Amygdala (tissue), 56 donors: Measurements from ENCODE around the gene PTCD2.
A peak's percentile ranks its signal among the peaks of the same experiment; 100 is the strongest.

Experiments
- DNase-seq, 56 donors: peaks; one replicate each; lab custom pipeline; 2025; lab: John Stamatoyannopoulos, UW

The PTCD2 gene

GRCh38 chr5:72319976-72320752 lies at the start of gene PTCD2, which contains the start of gene MRPS27:
Gene PTCD2, plus strand, starts transcription at chr5:72320373. Its CDS starts 10 bp downstream, at chr5:72320383.
Gene MRPS27, minus strand, starts transcription at chr5:72320240. Its CDS starts 19 bp downstream, at chr5:72320221.
- DNase-seq, result peak; percentile 40 to 97 (median 92)

- no peak for DNase-seq
Observed at GRCh38 chr5:72271702-72272101, 48.5 kb upstream of the PTCD2 start.

- DNase-seq, result no peak
Observed at GRCh38 chr5:72272398-72272797, 47.8 kb upstream of the PTCD2 start.

- DNase-seq, result no peak
Observed at GRCh38 chr5:72273547-72273946, 46.6 kb upstream of the PTCD2 start.

- DNase-seq, result no peak
Observed at GRCh38 chr5:72276219-72276752, 43.9 kb upstream of the PTCD2 start.

GRCh38 chr5:72280581-72281069 lies 39.5 kb upstream of the PTCD2 start:
- peak in 9 of 56 donors; percentile 3 to 52 (median 9) for DNase-seq

- DNase-seq, result no peak
Observed at GRCh38 chr5:72281430-72281763, 38.8 kb upstream of the PTCD2 start.

- DNase-seq, result no peak
Observed at GRCh38 chr5:72281764-72282499, 38.2 kb upstream of the PTCD2 start.

GRCh38 chr5:72282878-72283277 lies 37.3 kb upstream of the PTCD2 start:
- no peak for DNase-seq

- no peak for DNase-seq
Observed at GRCh38 chr5:72283358-72283757, 36.8 kb upstream of the PTCD2 start.

GRCh38 chr5:72284559-72285423 lies 35.4 kb upstream of the PTCD2 start:
- DNase-seq, result no peak

GRCh38 chr5:72285424-72285821 lies 34.8 kb upstream of the PTCD2 start:
- DNase-seq, result no peak

GRCh38 chr5:72286798-72287197 lies 33.4 kb upstream of the PTCD2 start:
- DNase-seq, result no peak

- peak in 10 of 56 donors; percentile 5 to 46 (median 18) for DNase-seq
Observed at GRCh38 chr5:72288924-72289323, 31.2 kb upstream of the PTCD2 start.

GRCh38 chr5:72290356-72291133 lies 29.6 kb upstream of the PTCD2 start:
- no peak for DNase-seq

- DNase-seq, result no peak
Observed at GRCh38 chr5:72291601-72292000, 28.6 kb upstream of the PTCD2 start.

GRCh38 chr5:72292411-72292810 lies 27.8 kb upstream of the PTCD2 start:
- DNase-seq, result no peak

GRCh38 chr5:72293495-72294055 lies 26.6 kb upstream of the PTCD2 start:
- no peak for DNase-seq

- DNase-seq, result no peak
Observed at GRCh38 chr5:72294473-72294872, 25.7 kb upstream of the PTCD2 start.
